Tibial nerve (tissue), 4 donors: ENCODE data around the gene ASPG. TPM values are rescaled to one million over a fixed set of nuclear protein-coding genes. Genes with fewer than 3 reads are reported as not detected.

Source experiments
- DNase-seq, 2 donors: peaks; one replicate each; pipeline ENCODE4 v3.0.0-alpha.2; 2019; ENCODE audit warnings: low spot score in 2 of 2
- H3K27ac ChIP-seq, 4 donors: fragments of 200-600 bp; sonication (generic) in 3 of 4; one replicate each; pipeline ENCODE4 v1.5.1; 2017 to 2019; ENCODE audit warnings: mild to moderate bottlenecking in 1 of 4
- H3K27me3 ChIP-seq, 2 donors: fragments of 200-600 bp; sonication (generic) in 1 of 2; one replicate each; pipeline versions ENCODE4 v1.5.1 to v1.6.0; 2017 to 2019
- H3K36me3 ChIP-seq, 3 donors: fragments of 200-600 bp; sonication (generic); one replicate each; pipeline ENCODE4 v1.5.1; 2018 to 2019
- H3K4me1 ChIP-seq, 4 donors: fragments of 200-600 bp; sonication (generic) in 3 of 4; one replicate each; pipeline ENCODE4 v1.5.1; 2017 to 2019
- H3K4me3 ChIP-seq, 4 donors: fragments of 200-600 bp; sonication (generic) in 3 of 4; one replicate each; pipeline ENCODE4 v1.5.1; 2017 to 2019; ENCODE audit warnings: mild to moderate bottlenecking in 1 of 4, moderate library complexity in 1 of 4
- H3K9me3 ChIP-seq, 4 donors: fragments of 200-600 bp; sonication (generic) in 3 of 4; one replicate each; pipeline ENCODE4 v1.5.1; 2017 to 2019
- CTCF ChIP-seq, 5 experiments: fragments of 200-600 bp in 3 of 5; fragments of 450-650 bp in 2 of 5; sonication (generic) in 3 of 5; IDR thresholded peaks; one replicate each; pipeline ENCODE4 v1.5.1; 2016 to 2019; ENCODE audit warnings: antibody characterized with exemption in 5 of 5, mild to moderate bottlenecking in 3 of 5, moderate library complexity in 2 of 5
- EP300 ChIP-seq, 2 donors: sonication (generic); formaldehyde crosslinking; IDR thresholded peaks; one replicate each; pipeline ENCODE4 v1.6.1; 2017; ENCODE audit warnings: antibody characterized with exemption in 2 of 2, mild to moderate bottlenecking in 1 of 2
- POLR2A ChIP-seq, 2 donors: fragments of 450-650 bp; IDR thresholded peaks; one replicate each; pipeline ENCODE4 v1.6.1; 2017; ENCODE audit warnings: antibody characterized with exemption in 2 of 2, mild to moderate bottlenecking in 2 of 2, moderate library complexity in 2 of 2
- WGBS, 2 donors: methylation state at CpG; one replicate each; pipeline ENCODE4 v1.1.5; 2018; 5-methylcytosine and 5-hydroxymethylcytosine counted together
- total RNA-seq, 4 donors: library from RNA; depleted of rRNA; stranded (reverse); fragments of >200 nt; gene quantifications; one replicate each; pipeline ENCODE4 v1.1.0, GENCODE V29; 2016

ASPG gene
- total RNA-seq, 4 donors from 2014 or later: 2.4 to 8.7 (median 2.7) TPM

- no peaks in the 10 kb centered on the region for H3K36me3 ChIP-seq
- no peaks in the 10 kb centered on the region for H3K9me3 ChIP-seq
- H3K27me3 ChIP-seq: peaks cover 0 to 20% of the 10 kb centered on the region in 2 donors
- 54 to 65% methylated on average over 11 to 17 of the region's 18 CpGs for WGBS, 2 donors
- no peak for DNase-seq
- no peaks in the 10 kb centered on the region for H3K4me1 ChIP-seq
- no peak overlapping the region for H3K27ac ChIP-seq
- H3K4me3 ChIP-seq: no peak overlapping the region
- no peak for TF ChIP-seq POLR2A (IDR thresholded peaks at IDR 0.05)
- no peak for TF ChIP-seq CTCF (IDR thresholded peaks at IDR 0.05)
- no peak for TF ChIP-seq EP300 (IDR thresholded peaks at IDR 0.05)
Observed at GRCh38 chr14:104110491-104111209, 25.1 kb downstream of the ASPG start.

GRCh38 chr14:104111301-104112112 lies 26.0 kb downstream of the ASPG start:
- H3K27ac ChIP-seq: no peak overlapping the region
- 73% methylated on average over 12 to 20 of the region's 21 CpGs for WGBS, 2 donors
- no peak for DNase-seq
- no peak overlapping the region for H3K4me3 ChIP-seq
- H3K9me3 ChIP-seq: no peaks in the 10 kb centered on the region
- TF ChIP-seq POLR2A (IDR thresholded peaks at IDR 0.05) (no peak), EP300 (IDR thresholded peaks at IDR 0.05) (no peak), CTCF (IDR thresholded peaks at IDR 0.05) (no peak)
- H3K4me1 ChIP-seq: peaks cover 0 to 6% (median 0%) of the 10 kb centered on the region in 4 donors
- H3K36me3 ChIP-seq: no peaks in the 10 kb centered on the region
- peaks cover 0 to 29% of the 10 kb centered on the region in 2 donors for H3K27me3 ChIP-seq

GRCh38 chr14:104112113-104112505 lies 26.6 kb downstream of the ASPG start:
- no peak overlapping the region for H3K4me3 ChIP-seq
- no peak for DNase-seq
- peaks cover 0 to 31% of the 10 kb centered on the region in 2 donors for H3K27me3 ChIP-seq
- 84 to 91% methylated on average over 4 to 6 of the region's 6 CpGs for WGBS, 2 donors
- H3K27ac ChIP-seq: no peak overlapping the region
- no peaks in the 10 kb centered on the region for H3K36me3 ChIP-seq
- H3K9me3 ChIP-seq: no peaks in the 10 kb centered on the region
- no peak for TF ChIP-seq CTCF (IDR thresholded peaks at IDR 0.05)
- TF ChIP-seq EP300 (IDR thresholded peaks at IDR 0.05): no peak
- TF ChIP-seq POLR2A (IDR thresholded peaks at IDR 0.05): no peak
- H3K4me1 ChIP-seq: peaks cover 0 to 12% (median 0%) of the 10 kb centered on the region in 4 donors

- Histone ChIP-seq H3K27me3 (peaks cover 0 to 39% of the 10 kb centered on the region in 2 donors), H3K27ac (no peak overlapping the region), H3K9me3 (no peaks in the 10 kb centered on the region), H3K4me3 (no peak overlapping the region), H3K36me3 (no peaks in the 10 kb centered on the region), H3K4me1 (peaks cover 0 to 20% (median 0%) of the 10 kb centered on the region in 4 donors)
- no peak for DNase-seq
- TF ChIP-seq POLR2A (IDR thresholded peaks at IDR 0.05): no peak
- no peak for TF ChIP-seq EP300 (IDR thresholded peaks at IDR 0.05)
- no peak for TF ChIP-seq CTCF (IDR thresholded peaks at IDR 0.05)
- 60 to 61% methylated on average over 17 of the region's 17 CpGs for WGBS, 2 donors
Observed at GRCh38 chr14:104112609-104113571, 27.4 kb downstream of the ASPG start.
